Measurements from ENCODE around the gene DKKL1.

GRCh38 chr19:49363268-49364082 lies at the start of gene DKKL1:
- TF ChIP-seq CTCF (IDR thresholded peaks at IDR 0.05; ENCODE audit: low read depth, low read length) (no peak), EZH2phosphoT487 (IDR thresholded peaks at IDR 0.05; ENCODE audit: low read depth) (no peak)

Data from OCI-LY3 (cell line).